Measurements from ENCODE around the gene COL19A1.

- no peak for TF ChIP-seq EZH2phosphoT487 (IDR thresholded peaks at IDR 0.05; ENCODE audit: low read depth)
- TF ChIP-seq CTCF (IDR thresholded peaks at IDR 0.05; ENCODE audit: low read depth, low read length): no peak
Observed at GRCh38 chr6:69868961-69869360, 2.6 kb downstream of the COL19A1 start.

Data from OCI-LY3 (cell line).